K562 (cell line): Measurements from ENCODE around the gene RHOT1. TPM values are rescaled to one million over a fixed set of nuclear protein-coding genes. Genes with fewer than 3 reads are reported as not detected.
A peak's percentile ranks its signal among the peaks of the same experiment; 100 is the strongest.

Source experiments
- ATAC-seq: fragments of 200-7000 bp; cut with Tn5 transposase; 3 replicates; pipeline ENCODE4 v1.9.1; 2020; ENCODE audit warnings: moderate library complexity
- BruUV-seq: library from RNA; stranded (reverse); fragments of 400-500 nt; replicated peaks from 2 replicates; lab custom pipeline; 2021; lab: Mats Ljungman, UMichigan
- CTCF ChIA-PET: fragments of 300-600 bp; formaldehyde crosslinking; extraction: SDS; loops from one replicate; lab custom pipeline; 2021; ENCODE audit warnings: low intra/inter-chr PET ratio; lab: Yijun Ruan, JAX
- POLR2A ChIA-PET: fragments of 300-600, 350-650 bp; sonication (Branson Sonifier 250); formaldehyde crosslinking; extraction: SDS; loops from one replicate; lab custom pipeline; 2021; ENCODE audit warnings: antibody characterized with exemption, inconsistent platforms; lab: Yijun Ruan, JAX
- DNase-seq, 4 experiments: peaks; one replicate each; pipeline versions ENCODE4 v3.0.0 to v3.0.0-alpha.2; 2011 to 2018; ENCODE audit warnings: low spot score in 3 of 4, mixed read lengths in 3 of 4; ENCODE audit errors: extremely low read depth in 1 of 4
- FAIRE-seq: peaks from 2 replicates; lab custom pipeline; 2011; peaks lifted over from hg19 to GRCh38; lab: Jason Lieb, UNC
- H2AFZ ChIP-seq: 2 replicates; pipeline ENCODE4 v1.6.0; 2011; ENCODE audit warnings: low read depth, low read length, control low read depth, inconsistent platforms
- H3K27ac ChIP-seq: fragments of 200-600 bp; 3 replicates; pipeline ENCODE4 v1.8.0; 2011; ENCODE audit warnings: low read depth, mild to moderate bottlenecking, control low read depth, inconsistent platforms, low read length, moderate library complexity, mixed read lengths; ENCODE audit errors: extremely low read depth
- H3K27me3 ChIP-seq, 2 experiments: fragments of 300-600 bp in 1 of 2; 2 replicates in 1 of 2; 3 replicates in 1 of 2; pipeline versions ENCODE4 v1.6.0 to v1.8.0; 2011; ENCODE audit warnings: inconsistent platforms in 2 of 2, low read length in 2 of 2, mild to moderate bottlenecking in 1 of 2, mixed read lengths in 1 of 2, moderate library complexity in 1 of 2; ENCODE audit not compliant: control insufficient read depth in 2 of 2, insufficient read depth in 2 of 2
- H3K36me3 ChIP-seq: fragments of 300-600 bp; 3 replicates; pipeline ENCODE4 v1.8.0; 2011; ENCODE audit warnings: mild to moderate bottlenecking, low read length, inconsistent platforms; ENCODE audit not compliant: control insufficient read depth, insufficient read depth
- H3K4me1 ChIP-seq, 2 experiments: fragments of 200-600 bp in 1 of 2; replicated peaks in 1 of 2; 2 replicates in 1 of 2; 3 replicates in 1 of 2; pipeline versions ENCODE4 v1.5.1 to v1.8.0; 2011; ENCODE audit warnings: inconsistent platforms in 2 of 2, low read length in 2 of 2, mild to moderate bottlenecking in 1 of 2, mixed read lengths in 1 of 2, moderate library complexity in 1 of 2; ENCODE audit not compliant: control insufficient read depth in 2 of 2, insufficient read depth in 2 of 2
- H3K4me2 ChIP-seq: 2 replicates; pipeline ENCODE4 v1.6.1; 2011; ENCODE audit warnings: low read length, control low read depth, inconsistent platforms, mixed read lengths; ENCODE audit not compliant: insufficient read depth
- H3K4me3 ChIP-seq: fragments of 200-600 bp; sonication (generic), shearing (Covaris generic); 2 replicates; pipeline ENCODE4 v1.5.1; 2016; ENCODE audit warnings: control low read depth, inconsistent platforms
- H3K79me2 ChIP-seq: fragments of 200-600 bp; 3 replicates; pipeline ENCODE4 v1.8.0; 2011; ENCODE audit warnings: low read length, inconsistent platforms; ENCODE audit not compliant: control insufficient read depth, insufficient read depth
- H3K9ac ChIP-seq, 2 experiments: 2 replicates each; pipeline versions ENCODE4 v1.6.0 to v1.6.1; 2011; ENCODE audit warnings: low read depth in 2 of 2, low read length in 2 of 2, control low read depth in 1 of 2, inconsistent platforms in 1 of 2, mild to moderate bottlenecking in 1 of 2, mixed read lengths in 1 of 2; ENCODE audit not compliant: insufficient read depth in 1 of 2
- H3K9me1 ChIP-seq: one replicate; pipeline ENCODE4 v1.6.0; 2011; ENCODE audit warnings: inconsistent platforms, mild to moderate bottlenecking, low read length, moderate library complexity; ENCODE audit not compliant: control insufficient read depth, insufficient read depth
- H3K9me3 ChIP-seq: replicated peaks from 2 replicates; pipeline ENCODE4 v1.5.1; 2011; ENCODE audit warnings: low read depth, low read length, inconsistent platforms; ENCODE audit not compliant: control insufficient read depth, insufficient read depth
- H4K20me1 ChIP-seq: replicated peaks from 2 replicates; pipeline ENCODE4 v1.6.1; 2011; ENCODE audit warnings: low read length, inconsistent platforms, mixed read lengths; ENCODE audit not compliant: control insufficient read depth, insufficient read depth
- FOXK2 ChIP-seq, 2 experiments: fragments of 450-650 bp; IDR thresholded peaks in 1 of 2; conservative IDR thresholded peaks in 1 of 2; 2 replicates each; pipeline ENCODE4 v1.6.1; 2016; ENCODE audit warnings: low read depth in 2 of 2, mild to moderate bottlenecking in 1 of 2
- HMGN3 ChIP-seq: IDR thresholded peaks from 2 replicates; pipeline ENCODE4 v1.6.1; 2011; ENCODE audit warnings: borderline replicate concordance, low read depth, mild to moderate bottlenecking, mixed read lengths, low read length; ENCODE audit not compliant: insufficient read length; ENCODE audit errors: extremely low read depth
- HNRNPUL1 ChIP-seq: fragments of 200-400 bp; formaldehyde crosslinking; IDR thresholded peaks from 2 replicates; pipeline ENCODE4 v1.6.1; 2017; ENCODE audit warnings: low read length
- KLF13 ChIP-seq: fragments of 450-650 bp; IDR thresholded peaks from 2 replicates; pipeline ENCODE4 v1.6.1; 2016; ENCODE audit warnings: missing genetic modification characterization, low read depth, mild to moderate bottlenecking, missing compliant biosample characterization, moderate library complexity, borderline replicate concordance
- MTA1 ChIP-seq: fragments of 450-650 bp; IDR thresholded peaks from 2 replicates; pipeline ENCODE4 v1.6.1; 2017; ENCODE audit warnings: borderline replicate concordance
- NR2C2 ChIP-seq, 2 experiments: fragments of 200-800 bp in 1 of 2; sonication (Bioruptor generic) in 1 of 2; sonication (generic) in 1 of 2; formaldehyde crosslinking in 1 of 2; IDR thresholded peaks; 2 replicates each; pipeline versions ENCODE4 v1.6.1 to v1.8.0; 2016 to 2022; ENCODE audit warnings: mild to moderate bottlenecking in 1 of 2, missing compliant biosample characterization in 1 of 2, missing genetic modification characterization in 1 of 2, missing genetic modification reagents in 1 of 2
- TAF1 ChIP-seq: IDR thresholded peaks from 2 replicates; pipeline ENCODE4 v1.6.1; 2011; ENCODE audit warnings: mild to moderate bottlenecking, low read length, moderate library complexity; ENCODE audit not compliant: insufficient read depth, control insufficient read depth, severe bottlenecking; ENCODE audit errors: extremely low read depth
- ZNF197 ChIP-seq: fragments of 200-800 bp; sonication (Bioruptor generic); IDR thresholded peaks from 2 replicates; pipeline ENCODE4 v1.6.1; 2016; ENCODE audit warnings: low read depth, missing genetic modification characterization, missing compliant biosample characterization
- ZNF212 ChIP-seq: fragments of 450-650 bp; formaldehyde crosslinking; IDR thresholded peaks from 2 replicates; pipeline ENCODE4 v1.4.0; 2020; ENCODE audit warnings: mild to moderate bottlenecking
- ZNF311 ChIP-seq: fragments of 250-450 bp; sonication (Bioruptor Pico); IDR thresholded peaks from 2 replicates; pipeline ENCODE4 v1.4.0; 2020; ENCODE audit warnings: mild to moderate bottlenecking, moderate library complexity
- ZNF444 ChIP-seq: fragments of 250-450 bp; sonication (Bioruptor Pico); IDR thresholded peaks from 2 replicates; pipeline ENCODE4 v1.4.0; 2020; ENCODE audit warnings: mild to moderate bottlenecking, moderate library complexity
- ZNF644 ChIP-seq: fragments of 200-800 bp; sonication (Bioruptor generic); IDR thresholded peaks from 2 replicates; pipeline ENCODE4 v1.6.1; 2016; ENCODE audit warnings: low read depth, missing genetic modification characterization, missing compliant biosample characterization
- WGBS: fragments of 100-300 bp; shearing (Covaris generic); methylation state at CpG from one replicate; pipeline ENCODE4 v1.1.6; 2016; ENCODE audit warnings: low coverage, mixed read lengths; ENCODE audit not compliant: insufficient coverage; ENCODE audit errors: missing lambda C conversion rate; 5-methylcytosine and 5-hydroxymethylcytosine counted together
- in situ Hi-C: fragments of 300-500 bp; cut with MboI; formaldehyde crosslinking; loops from 4 replicates; pipeline ENCODE4 v1.15.0; 2018; ENCODE audit warnings: inconsistent platforms, mixed read lengths
- intact Hi-C: fragments of 100-400 bp; cut with micrococcal nuclease; formaldehyde crosslinking; loops from 2 replicates; pipeline ENCODE4 v1.14.2; 2022
- polyA plus RNA-seq, 8 experiments: library from polyadenylated mRNA; depleted of rRNA in 4 of 8; stranded (reverse) in 5 of 8; unstranded in 3 of 8; fragments of >200 nt; fragmentation: Nextera tagmentation in 2 of 8; fragmentation: Illumina TruSeq in 1 of 8; extraction: Ambion mirVana in 2 of 8; extraction: Trizol in 1 of 8; gene quantifications; 2 replicates each; pipeline versions ENCODE4 v1.2.1 to v1.2.3, GENCODE V29; 2011 to 2014; ENCODE audit warnings: inconsistent platforms in 1 of 8, missing spikeins in 1 of 8
- total RNA-seq, 7 experiments: library from RNA; depleted of rRNA in 6 of 7; stranded (reverse); fragments of >200 nt in 6 of 7; fragmentation: Illumina TruSeq in 2 of 7; extraction: Trizol in 2 of 7; gene quantifications; 2 replicates each; pipeline versions ENCODE4 v1.2.1 to v1.2.3, GENCODE V29; 2011 to 2021; ENCODE audit warnings: low replicate concordance in 1 of 7
- TF ChIP-seq, protein P1 (sequence below): sonication (generic); formaldehyde crosslinking; IDR thresholded peaks from 2 replicates; pipeline ENCODE4 v1.8.1; 2023; ENCODE audit warnings: mild to moderate bottlenecking, missing genetic modification reagents
- TF ChIP-seq, protein P2 (sequence below): fragments of 450-650 bp; IDR thresholded peaks from 2 replicates; pipeline ENCODE4 v1.6.1; 2018; ENCODE audit warnings: mild to moderate bottlenecking, low read depth; ENCODE audit not compliant: partially characterized antibody
- TF ChIP-seq, protein P3 (sequence below): fragments of 450-650 bp; conservative IDR thresholded peaks from 2 replicates; pipeline ENCODE4 v1.6.1; 2016; ENCODE audit warnings: missing genetic modification characterization, low read depth, mild to moderate bottlenecking, control low read depth, missing compliant biosample characterization

RHOT1 gene
- total and polyA plus RNA-seq, 9 of the 15 experiments (the other 6 are each of a cell fraction or from before 2014, with no cell fraction given): 23.0 to 101 (median 32.2) TPM

DNA sequence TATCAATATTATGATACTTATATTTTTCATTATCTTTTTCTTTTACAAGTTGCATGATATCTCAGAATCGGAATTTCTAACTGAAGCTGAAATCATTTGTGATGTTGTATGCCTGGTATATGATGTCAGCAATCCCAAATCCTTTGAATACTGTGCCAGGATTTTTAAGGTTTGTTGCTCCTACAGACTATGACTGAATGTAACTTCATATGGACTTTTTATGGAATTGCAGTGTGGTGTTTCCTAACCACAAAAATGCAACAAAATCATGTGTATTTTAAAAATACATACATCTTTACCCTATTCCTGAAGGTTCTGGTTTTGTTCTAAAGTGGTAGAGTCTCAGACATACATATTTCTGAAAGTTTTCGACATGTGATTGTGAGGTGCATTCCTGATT, 64.6 kb downstream of the RHOT1 start:
- peak; percentile 29 for FAIRE-seq
- no peak for ATAC-seq
- no peak overlapping the region for H3K9ac ChIP-seq
- no peak overlapping the region for H2AFZ ChIP-seq
- in situ Hi-C loops (no loop called here), intact Hi-C loops (no loop called here)
- H3K9me1 ChIP-seq: no peaks in the 10 kb centered on the region
- BruUV-seq: no TSS peak
- H3K4me3 ChIP-seq: no peak overlapping the region
- no peaks in the 10 kb centered on the region for H3K4me1 ChIP-seq
- no peaks in the 10 kb centered on the region for H3K79me2 ChIP-seq
- H4K20me1 ChIP-seq: no peaks in the 10 kb centered on the region
- peaks cover 70% of the 10 kb centered on the region for H3K36me3 ChIP-seq
- H3K27ac ChIP-seq: no peak overlapping the region
- H3K9me3 ChIP-seq: no peaks in the 10 kb centered on the region
- H3K27me3 ChIP-seq: no peaks in the 10 kb centered on the region
- CTCF ChIA-PET: no interaction called here
- DNase-seq: no peak
- H3K4me2 ChIP-seq: no peak overlapping the region
- POLR2A ChIA-PET: interaction anchor here (1.1 to 1.2 kb wide), 2 partner anchors 8 to 14 kb away, joined by 3 to 4 read pairs; no protein-coding TSS in a partner anchor
- 79% methylated on average over 2 of the region's 2 CpGs for WGBS
- TF ChIP-seq ZNF311 (no peak), HNRNPUL1 (no peak), KLF13 (tag) (no peak), MTA1 (no peak), FOXK2 (conservative IDR thresholded peaks at IDR 0.05 in 1 of 2, IDR thresholded peaks at IDR 0.05 in 1 of 2; ENCODE audit: low read depth in 2 of 2) (no peak), ZNF212 (CRISPR knock-in tag) (no peak), ZNF644 (tag) (no peak), ZNF444 (no peak), TAF1 (no peak), NR2C2 (CRISPR knock-in tag; IDR thresholded peaks at IDR 0.05) (no peak), NR2C2 (tag; IDR thresholded peaks at IDR 0.05) (no peak), HMGN3 (no peak), ZNF197 (no peak)
- TF ChIP-seq, protein P1, sequence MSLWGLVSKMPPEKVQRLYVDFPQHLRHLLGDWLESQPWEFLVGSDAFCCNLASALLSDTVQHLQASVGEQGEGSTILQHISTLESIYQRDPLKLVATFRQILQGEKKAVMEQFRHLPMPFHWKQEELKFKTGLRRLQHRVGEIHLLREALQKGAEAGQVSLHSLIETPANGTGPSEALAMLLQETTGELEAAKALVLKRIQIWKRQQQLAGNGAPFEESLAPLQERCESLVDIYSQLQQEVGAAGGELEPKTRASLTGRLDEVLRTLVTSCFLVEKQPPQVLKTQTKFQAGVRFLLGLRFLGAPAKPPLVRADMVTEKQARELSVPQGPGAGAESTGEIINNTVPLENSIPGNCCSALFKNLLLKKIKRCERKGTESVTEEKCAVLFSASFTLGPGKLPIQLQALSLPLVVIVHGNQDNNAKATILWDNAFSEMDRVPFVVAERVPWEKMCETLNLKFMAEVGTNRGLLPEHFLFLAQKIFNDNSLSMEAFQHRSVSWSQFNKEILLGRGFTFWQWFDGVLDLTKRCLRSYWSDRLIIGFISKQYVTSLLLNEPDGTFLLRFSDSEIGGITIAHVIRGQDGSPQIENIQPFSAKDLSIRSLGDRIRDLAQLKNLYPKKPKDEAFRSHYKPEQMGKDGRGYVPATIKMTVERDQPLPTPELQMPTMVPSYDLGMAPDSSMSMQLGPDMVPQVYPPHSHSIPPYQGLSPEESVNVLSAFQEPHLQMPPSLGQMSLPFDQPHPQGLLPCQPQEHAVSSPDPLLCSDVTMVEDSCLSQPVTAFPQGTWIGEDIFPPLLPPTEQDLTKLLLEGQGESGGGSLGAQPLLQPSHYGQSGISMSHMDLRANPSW: no peak
- TF ChIP-seq, protein P2, sequence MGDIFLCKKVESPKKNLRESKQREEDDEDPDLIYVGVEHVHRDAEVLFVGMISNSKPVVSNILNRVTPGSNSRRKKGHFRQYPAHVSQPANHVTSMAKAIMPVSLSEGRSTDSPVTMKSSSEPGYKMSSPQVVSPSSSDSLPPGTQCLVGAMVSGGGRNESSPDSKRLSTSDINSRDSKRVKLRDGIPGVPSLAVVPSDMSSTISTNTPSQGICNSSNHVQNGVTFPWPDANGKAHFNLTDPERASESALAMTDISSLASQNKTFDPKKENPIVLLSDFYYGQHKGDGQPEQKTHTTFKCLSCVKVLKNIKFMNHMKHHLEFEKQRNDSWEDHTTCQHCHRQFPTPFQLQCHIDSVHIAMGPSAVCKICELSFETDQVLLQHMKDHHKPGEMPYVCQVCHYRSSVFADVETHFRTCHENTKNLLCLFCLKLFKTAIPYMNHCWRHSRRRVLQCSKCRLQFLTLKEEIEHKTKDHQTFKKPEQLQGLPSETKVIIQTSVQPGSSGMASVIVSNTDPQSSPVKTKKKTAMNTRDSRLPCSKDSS: no peak
- TF ChIP-seq, protein P3, sequence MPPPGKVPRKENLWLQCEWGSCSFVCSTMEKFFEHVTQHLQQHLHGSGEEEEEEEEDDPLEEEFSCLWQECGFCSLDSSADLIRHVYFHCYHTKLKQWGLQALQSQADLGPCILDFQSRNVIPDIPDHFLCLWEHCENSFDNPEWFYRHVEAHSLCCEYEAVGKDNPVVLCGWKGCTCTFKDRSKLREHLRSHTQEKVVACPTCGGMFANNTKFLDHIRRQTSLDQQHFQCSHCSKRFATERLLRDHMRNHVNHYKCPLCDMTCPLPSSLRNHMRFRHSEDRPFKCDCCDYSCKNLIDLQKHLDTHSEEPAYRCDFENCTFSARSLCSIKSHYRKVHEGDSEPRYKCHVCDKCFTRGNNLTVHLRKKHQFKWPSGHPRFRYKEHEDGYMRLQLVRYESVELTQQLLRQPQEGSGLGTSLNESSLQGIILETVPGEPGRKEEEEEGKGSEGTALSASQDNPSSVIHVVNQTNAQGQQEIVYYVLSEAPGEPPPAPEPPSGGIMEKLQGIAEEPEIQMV (tag): no peak
